Activated T-cell treated with anti-CD3 and anti-CD28 coated beads for 1 hour (primary cell): Measurements from ENCODE around the gene WDR83.

ENCODE experiments used
- DNase-seq: peaks from one replicate; pipeline ENCODE4 v3.0.0-alpha.2; 2020; ENCODE audit warnings: low read depth

WDR83 gene

DNA sequence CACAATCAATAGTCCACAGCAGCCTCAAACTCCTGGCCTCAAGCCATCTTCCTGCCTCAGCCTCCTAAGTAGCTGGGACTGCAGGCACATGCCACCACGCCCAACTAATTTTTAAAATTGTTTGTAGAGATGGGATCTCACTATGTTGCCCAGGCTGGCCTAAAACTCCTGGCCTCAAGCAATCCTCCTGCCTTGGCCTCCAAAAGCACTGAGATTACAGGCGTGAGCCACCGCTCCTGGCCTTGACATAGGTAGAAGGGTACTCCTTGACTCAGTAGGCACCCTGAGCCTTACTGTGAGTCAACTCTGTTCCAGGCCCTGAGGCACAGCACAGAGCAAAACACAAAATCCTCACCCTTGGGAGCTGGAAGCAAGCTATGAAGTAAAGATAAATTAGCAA is 49.3 kb downstream of the WDR83 start:
- no peak for DNase-seq

- DNase-seq: no peak
Observed at GRCh38 chr19:12720296-12720695, 53.7 kb downstream of the WDR83 start.

DNA sequence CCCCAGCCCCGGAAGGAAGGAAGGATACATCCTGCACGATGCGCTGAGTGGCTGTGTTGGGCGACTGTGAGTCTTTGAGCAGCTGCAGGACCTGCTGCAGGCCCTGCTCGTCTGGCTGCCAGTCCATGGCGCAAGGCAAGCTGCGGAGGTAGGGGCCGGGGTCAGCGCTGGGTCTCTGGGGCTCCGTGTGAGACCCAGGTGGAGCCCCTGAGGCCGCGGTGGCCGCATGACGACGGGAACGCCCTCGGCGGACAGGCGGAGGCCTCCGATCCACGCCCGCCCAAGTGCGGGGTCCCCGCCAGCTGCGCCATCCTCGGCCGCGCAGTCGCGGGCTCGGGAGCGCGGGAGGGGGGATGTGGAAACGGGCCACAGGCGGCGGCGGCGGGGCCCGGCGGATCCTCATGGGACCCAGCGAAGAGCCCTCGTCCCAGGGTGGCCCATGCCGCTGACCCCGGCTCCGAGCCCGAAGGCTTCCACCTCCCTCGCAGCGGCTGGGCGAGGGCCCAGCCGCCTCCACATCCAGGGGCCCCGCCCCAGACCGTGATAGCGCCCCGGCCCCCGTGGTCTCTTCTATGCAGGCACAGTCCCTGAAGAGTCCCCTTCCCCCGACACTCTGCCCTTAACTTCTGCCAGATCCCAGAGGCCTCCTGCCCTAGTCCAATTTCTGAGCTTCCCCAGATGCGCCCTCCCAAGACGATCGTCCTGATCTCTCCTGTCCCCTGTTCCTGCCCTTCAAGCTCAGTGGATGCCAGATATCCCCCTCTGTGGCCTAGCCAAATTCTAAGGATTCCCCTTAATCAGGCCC is 54.4 kb downstream of the WDR83 start:
- no peak for DNase-seq

GRCh38 chr19:12721656-12722565 is 55.3 kb downstream of the WDR83 start:
- peak; percentile 38 for DNase-seq

- DNase-seq: peak; percentile 88
Observed at GRCh38 chr19:12722566-12723380, 56.2 kb downstream of the WDR83 start.

DNA sequence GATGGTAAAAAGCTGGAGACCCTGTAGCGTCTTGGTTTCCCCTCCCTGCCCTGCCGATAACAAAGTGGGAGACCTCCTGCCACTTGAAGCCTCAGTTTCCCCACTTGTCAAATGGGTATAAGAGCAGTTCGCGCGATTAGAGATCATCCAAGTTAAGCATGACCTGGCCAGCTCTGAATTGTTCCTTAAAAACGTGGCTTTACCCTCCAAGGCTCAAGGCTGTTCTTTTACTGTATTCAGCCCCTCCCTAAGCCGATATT is 56.7 kb downstream of the WDR83 start:
- no peak for DNase-seq

- peak; percentile 52 for DNase-seq
Observed at GRCh38 chr19:12723641-12724426, 57.2 kb downstream of the WDR83 start, which contains the start of gene TNPO2. Gene TNPO2 (minus strand): TSS chr19:12723932. CDS start chr19:12720977, 2,955 bp downstream.
